Calu3 (cell line): Measurements from ENCODE around the gene FARP1. TPM values are rescaled to one million over a fixed set of nuclear protein-coding genes. Genes with fewer than 3 reads are reported as not detected.

ENCODE experiments used
- BruUV-seq: library from RNA; stranded (reverse); fragments of 400-500 nt; replicated peaks from 2 replicates; lab custom pipeline; 2021; lab: Mats Ljungman, UMichigan
- CTCF ChIA-PET: fragments of 300-600 bp; sonication (Branson Sonifier 250); formaldehyde crosslinking; loops from one replicate; lab custom pipeline; 2022; ENCODE audit warnings: antibody characterized with exemption; lab: Charles Lee
- DNase-seq: peaks from one replicate; pipeline ENCODE4 v3.0.0; 2022
- H3K27ac Mint-ChIP-seq: one replicate; pipeline ENCODE4 v1.8.0; 2022; ENCODE audit warnings: mixed read lengths; ENCODE audit not compliant: unreplicated experiment
- H3K27me3 Mint-ChIP-seq: one replicate; pipeline ENCODE4 v1.8.0; 2022; ENCODE audit warnings: mixed read lengths; ENCODE audit not compliant: unreplicated experiment
- H3K36me3 Mint-ChIP-seq: one replicate; pipeline ENCODE4 v1.8.0; 2022; ENCODE audit warnings: mild to moderate bottlenecking, moderate library complexity, mixed read lengths; ENCODE audit not compliant: insufficient read depth, unreplicated experiment
- H3K4me1 Mint-ChIP-seq: one replicate; pipeline ENCODE4 v1.8.0; 2022; ENCODE audit warnings: mild to moderate bottlenecking, low read depth, mixed read lengths; ENCODE audit not compliant: unreplicated experiment
- H3K4me3 Mint-ChIP-seq: one replicate; pipeline ENCODE4 v1.8.0; 2022; ENCODE audit warnings: mild to moderate bottlenecking, low read depth, moderate library complexity, mixed read lengths; ENCODE audit not compliant: unreplicated experiment
- H3K9me3 Mint-ChIP-seq: one replicate; pipeline ENCODE4 v1.8.0; 2022; ENCODE audit warnings: low read depth, mixed read lengths; ENCODE audit not compliant: unreplicated experiment
- CTCF ChIP-seq: fragments of 200-600 bp; IDR thresholded peaks from one replicate; pipeline ENCODE4 v1.8.0; 2022; ENCODE audit warnings: antibody characterized with exemption; ENCODE audit not compliant: unreplicated experiment
- intact Hi-C: fragments of 100-400 bp; cut with micrococcal nuclease; formaldehyde crosslinking; loops from one replicate; pipeline ENCODE4 v1.10.0; 2022; ENCODE audit not compliant: unreplicated experiment
- total RNA-seq: library from RNA; stranded (reverse); gene quantifications from 2 replicates; pipeline ENCODE4 v1.2.3, GENCODE V29; 2022

The FARP1 gene
- total RNA-seq, 1 experiment from 2014 or later = 47.0 TPM

- intact Hi-C loops = no loop called here
- H3K9me3 Mint-ChIP-seq = no peaks in the 10 kb centered on the region
- TF ChIP-seq CTCF = no peak
- CTCF ChIA-PET = no interaction called here
- H3K27ac Mint-ChIP-seq = no peak overlapping the region
- BruUV-seq = no TSS peak
- no peaks in the 10 kb centered on the region for H3K27me3 Mint-ChIP-seq
- H3K36me3 Mint-ChIP-seq = peaks cover 4% of the 10 kb centered on the region
- no peak for DNase-seq
- peaks cover 26% of the 10 kb centered on the region for H3K4me1 Mint-ChIP-seq
- no peak overlapping the region for H3K4me3 Mint-ChIP-seq
Observed at GRCh38 chr13:98311200-98311548, 168.3 kb downstream of the FARP1 start.

- H3K36me3 Mint-ChIP-seq = no peaks in the 10 kb centered on the region
- H3K27ac Mint-ChIP-seq = no peak overlapping the region
- H3K9me3 Mint-ChIP-seq = no peaks in the 10 kb centered on the region
- no TSS peak for BruUV-seq
- H3K27me3 Mint-ChIP-seq = no peaks in the 10 kb centered on the region
- H3K4me1 Mint-ChIP-seq = peaks cover 26% of the 10 kb centered on the region
- intact Hi-C loops = no loop called here
- no peak overlapping the region for H3K4me3 Mint-ChIP-seq
- no peak for DNase-seq
- CTCF ChIA-PET = no interaction called here
- TF ChIP-seq CTCF = no peak
Observed at GRCh38 chr13:98312606-98313005, 169.7 kb downstream of the FARP1 start.

GRCh38 chr13:98313023-98313921 is 170.4 kb downstream of the FARP1 start:
- no peaks in the 10 kb centered on the region for H3K36me3 Mint-ChIP-seq
- TF ChIP-seq CTCF = no peak
- H3K4me1 Mint-ChIP-seq = peaks cover 26% of the 10 kb centered on the region
- no peaks in the 10 kb centered on the region for H3K27me3 Mint-ChIP-seq
- BruUV-seq = no TSS peak
- intact Hi-C loops = no loop called here
- CTCF ChIA-PET = interaction anchor here (0.6 kb wide), 2 partner anchors 19 to 47 kb away, joined by 3 read pairs; no protein-coding TSS in a partner anchor
- no peak for DNase-seq
- H3K27ac Mint-ChIP-seq = no peak overlapping the region
- peak overlapping the region; percentile 32 for H3K4me3 Mint-ChIP-seq
- no peaks in the 10 kb centered on the region for H3K9me3 Mint-ChIP-seq

- H3K36me3 Mint-ChIP-seq = no peaks in the 10 kb centered on the region
- peaks cover 26% of the 10 kb centered on the region for H3K4me1 Mint-ChIP-seq
- intact Hi-C loops = no loop called here
- H3K9me3 Mint-ChIP-seq = no peaks in the 10 kb centered on the region
- no peak for DNase-seq
- no peaks in the 10 kb centered on the region for H3K27me3 Mint-ChIP-seq
- no peak for TF ChIP-seq CTCF
- CTCF ChIA-PET = interaction anchor here (0.6 kb wide), 1 partner anchor 18 kb away, joined by 3 read pairs; no protein-coding TSS in a partner anchor
- peak overlapping the region; percentile 32 for H3K4me3 Mint-ChIP-seq
- no TSS peak for BruUV-seq
- H3K27ac Mint-ChIP-seq = no peak overlapping the region
Observed at GRCh38 chr13:98313922-98314292, 171.0 kb downstream of the FARP1 start.
